HEK293 (cell line): ENCODE measurements around the gene CLK2.

ENCODE experiments used
- EGR2 ChIP-seq: fragments of 450-650 bp; formaldehyde crosslinking; IDR thresholded peaks from 2 replicates; pipeline ENCODE4 v1.5.1; 2016; ENCODE audit warnings: low read depth, missing biosample characterization, missing genetic modification characterization
- GLI2 ChIP-seq: fragments of 450-650 bp; formaldehyde crosslinking; IDR thresholded peaks from 2 replicates; pipeline ENCODE4; 2017; ENCODE audit warnings: missing biosample characterization, missing genetic modification characterization, low read depth, borderline replicate concordance
- SCRT1 ChIP-seq: fragments of 450-650 bp; formaldehyde crosslinking; IDR thresholded peaks from 2 replicates; pipeline ENCODE4 v1.5.1; 2016; ENCODE audit warnings: missing biosample characterization, missing genetic modification characterization, borderline replicate concordance
- ZBTB10 ChIP-seq: fragments of 450-650 bp; formaldehyde crosslinking; IDR thresholded peaks from 2 replicates; pipeline ENCODE4 v1.5.1; 2016; ENCODE audit warnings: missing biosample characterization, missing genetic modification characterization
- ZNF211 ChIP-seq: fragments of 450-650 bp; formaldehyde crosslinking; IDR thresholded peaks from 2 replicates; pipeline ENCODE4 v1.5.1; 2016; ENCODE audit warnings: low read depth, missing biosample characterization, missing genetic modification characterization
- ZNF221 ChIP-seq: fragments of 450-650 bp; formaldehyde crosslinking; IDR thresholded peaks from 2 replicates; pipeline ENCODE4 v1.5.1; 2017; ENCODE audit warnings: missing biosample characterization, missing genetic modification characterization, borderline replicate concordance
- ZNF248 ChIP-seq: fragments of 450-650 bp; formaldehyde crosslinking; IDR thresholded peaks from 2 replicates; pipeline ENCODE4 v1.5.1; 2017; ENCODE audit warnings: missing biosample characterization, missing genetic modification characterization
- ZNF335 ChIP-seq: fragments of 450-650 bp; formaldehyde crosslinking; conservative IDR thresholded peaks from 2 replicates; pipeline ENCODE4 v1.5.1; 2016; ENCODE audit warnings: missing biosample characterization, missing genetic modification characterization
- ZNF433 ChIP-seq: fragments of 450-650 bp; formaldehyde crosslinking; IDR thresholded peaks from 2 replicates; pipeline ENCODE4 v1.5.1; 2016; ENCODE audit warnings: missing biosample characterization, missing genetic modification characterization, low read depth
- ZNF473 ChIP-seq: fragments of 450-650 bp; formaldehyde crosslinking; IDR thresholded peaks from 2 replicates; pipeline ENCODE4 v1.5.1; 2017; ENCODE audit warnings: missing biosample characterization, missing genetic modification characterization
- ZNF518A ChIP-seq: fragments of 450-650 bp; formaldehyde crosslinking; conservative IDR thresholded peaks from 2 replicates; pipeline ENCODE4 v1.5.1; 2016; ENCODE audit warnings: low read depth, missing biosample characterization, missing genetic modification characterization
- ZNF544 ChIP-seq: fragments of 450-650 bp; formaldehyde crosslinking; IDR thresholded peaks from 2 replicates; pipeline ENCODE4 v1.5.0; 2017; ENCODE audit warnings: missing biosample characterization, missing genetic modification characterization
- ZNF558 ChIP-seq: fragments of 450-650 bp; formaldehyde crosslinking; IDR thresholded peaks from 2 replicates; pipeline ENCODE4 v1.5.1; 2016; ENCODE audit warnings: missing biosample characterization, missing genetic modification characterization
- ZNF561 ChIP-seq: fragments of 450-650 bp; IDR thresholded peaks from 2 replicates; pipeline ENCODE4 v1.5.1; 2018; ENCODE audit warnings: missing biosample characterization, missing genetic modification characterization, borderline replicate concordance
- ZNF677 ChIP-seq: fragments of 450-650 bp; IDR thresholded peaks from 2 replicates; pipeline ENCODE4 v1.5.0; 2018; ENCODE audit warnings: missing biosample characterization, mild to moderate bottlenecking, missing genetic modification characterization, moderate library complexity
- ZNF692 ChIP-seq: fragments of 450-650 bp; formaldehyde crosslinking; IDR thresholded peaks from 2 replicates; pipeline ENCODE4 v1.5.1; 2016; ENCODE audit warnings: missing biosample characterization, missing genetic modification characterization
- ZNF76 ChIP-seq: fragments of 450-650 bp; formaldehyde crosslinking; IDR thresholded peaks from 2 replicates; pipeline ENCODE4; 2016; ENCODE audit warnings: low read depth, missing biosample characterization, missing genetic modification characterization, borderline replicate concordance
- ZNF837 ChIP-seq: fragments of 450-650 bp; formaldehyde crosslinking; IDR thresholded peaks from 2 replicates; pipeline ENCODE4 v1.5.1; 2016; ENCODE audit warnings: missing biosample characterization, missing genetic modification characterization
- ZSCAN18 ChIP-seq: fragments of 450-650 bp; formaldehyde crosslinking; IDR thresholded peaks from 2 replicates; pipeline ENCODE4 v1.5.1; 2016; ENCODE audit warnings: missing biosample characterization, missing genetic modification characterization
- ZSCAN30 ChIP-seq: fragments of 450-650 bp; IDR thresholded peaks from 2 replicates; pipeline ENCODE4 v1.5.1; 2018; ENCODE audit warnings: missing biosample characterization, mild to moderate bottlenecking, missing genetic modification characterization, moderate library complexity
- ZXDB ChIP-seq: fragments of 450-650 bp; formaldehyde crosslinking; IDR thresholded peaks from 2 replicates; pipeline ENCODE4 v1.5.1; 2016; ENCODE audit warnings: missing biosample characterization, missing genetic modification characterization
- TF ChIP-seq, protein P1 (sequence below): fragments of 450-650 bp; formaldehyde crosslinking; IDR thresholded peaks from 2 replicates; pipeline ENCODE4 v1.5.1; 2016; ENCODE audit warnings: missing biosample characterization, missing genetic modification characterization
- TF ChIP-seq, protein P2 (sequence below): fragments of 450-650 bp; formaldehyde crosslinking; IDR thresholded peaks from 2 replicates; pipeline ENCODE4 v1.5.1; 2017; ENCODE audit warnings: missing biosample characterization, missing genetic modification characterization
- TF ChIP-seq, protein P3 (sequence below): fragments of 450-650 bp; formaldehyde crosslinking; IDR thresholded peaks from 2 replicates; pipeline ENCODE4 v1.5.1; 2016; ENCODE audit warnings: missing biosample characterization, missing genetic modification characterization

Gene CLK2

DNA sequence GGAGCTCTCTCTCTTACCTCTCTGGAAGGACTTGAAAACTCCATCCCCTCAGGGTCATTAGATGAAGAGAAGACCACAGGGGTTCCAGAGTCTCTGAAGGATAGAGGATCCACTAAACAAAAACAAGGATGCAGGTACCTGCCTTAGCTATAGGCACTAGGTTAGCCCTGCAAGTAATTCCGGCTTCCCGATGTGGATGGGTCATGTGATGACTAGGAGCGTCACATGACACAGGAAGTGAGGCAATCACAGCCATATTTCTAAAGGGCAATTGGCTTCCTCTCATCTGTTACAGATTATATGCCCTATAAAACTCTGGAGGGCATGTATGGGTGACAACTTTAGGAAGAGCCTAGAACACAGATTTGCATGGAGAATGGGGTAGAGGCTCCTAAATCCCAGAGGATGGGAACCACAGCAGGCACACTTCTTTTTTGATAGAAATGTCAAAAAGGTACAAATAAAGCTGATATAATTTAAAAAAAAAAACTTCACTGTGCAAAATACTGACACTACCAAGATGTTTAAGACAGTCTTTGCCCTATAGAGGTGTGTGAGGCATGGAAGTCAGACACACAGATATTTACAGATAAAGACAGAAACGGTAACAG lies 32.1 kb downstream of the CLK2 start (continued):
- TF ChIP-seq ZNF518A (tag by site-specific recombination) = 0 out of 2 replicates have a peak, but pooled peaks have one; percentile 47
- no peak; the same call in 1 of the 2 replicates for TF ChIP-seq ZNF558 (tag by site-specific recombination)
- no peak for TF ChIP-seq EGR2 (tag by site-specific recombination)
- TF ChIP-seq ZNF76 = peak; percentile 66; the same call in 1 of the 2 replicates
- TF ChIP-seq ZNF544 = no peak
- TF ChIP-seq ZBTB10 = no peak
- TF ChIP-seq ZNF837 (tag by site-specific recombination) = no peak
- TF ChIP-seq, protein P1, sequence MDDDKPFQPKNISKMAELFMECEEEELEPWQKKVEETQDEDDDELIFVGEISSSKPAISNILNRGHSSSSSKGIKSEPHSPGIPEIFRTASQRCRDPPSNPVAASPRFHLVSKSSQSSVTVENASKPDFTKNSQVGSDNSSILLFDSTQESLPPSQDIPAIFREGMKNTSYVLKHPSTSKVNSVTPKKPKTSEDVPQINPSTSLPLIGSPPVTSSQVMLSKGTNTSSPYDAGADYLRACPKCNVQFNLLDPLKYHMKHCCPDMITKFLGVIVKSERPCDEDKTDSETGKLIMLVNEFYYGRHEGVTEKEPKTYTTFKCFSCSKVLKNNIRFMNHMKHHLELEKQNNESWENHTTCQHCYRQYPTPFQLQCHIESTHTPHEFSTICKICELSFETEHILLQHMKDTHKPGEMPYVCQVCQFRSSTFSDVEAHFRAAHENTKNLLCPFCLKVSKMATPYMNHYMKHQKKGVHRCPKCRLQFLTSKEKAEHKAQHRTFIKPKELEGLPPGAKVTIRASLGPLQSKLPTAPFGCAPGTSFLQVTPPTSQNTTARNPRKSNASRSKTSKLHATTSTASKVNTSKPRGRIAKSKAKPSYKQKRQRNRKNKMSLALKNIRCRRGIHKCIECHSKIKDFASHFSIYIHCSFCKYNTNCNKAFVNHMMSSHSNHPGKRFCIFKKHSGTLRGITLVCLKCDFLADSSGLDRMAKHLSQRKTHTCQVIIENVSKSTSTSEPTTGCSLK = no peak
- peak; percentile 75 for TF ChIP-seq ZNF335 (tag by site-specific recombination)
- no peak for TF ChIP-seq GLI2 (tag by site-specific recombination)
- TF ChIP-seq ZNF433 = no peak
- no peak for TF ChIP-seq ZNF692 (tag by site-specific recombination)
- TF ChIP-seq ZNF473 (tag by site-specific recombination) = no peak
- no peak for TF ChIP-seq ZNF211 (tag by site-specific recombination)
- peak; percentile 88 for TF ChIP-seq ZXDB
- no peak for TF ChIP-seq ZNF677
- no peak for TF ChIP-seq ZNF221 (tag by site-specific recombination)
- TF ChIP-seq, protein P2, sequence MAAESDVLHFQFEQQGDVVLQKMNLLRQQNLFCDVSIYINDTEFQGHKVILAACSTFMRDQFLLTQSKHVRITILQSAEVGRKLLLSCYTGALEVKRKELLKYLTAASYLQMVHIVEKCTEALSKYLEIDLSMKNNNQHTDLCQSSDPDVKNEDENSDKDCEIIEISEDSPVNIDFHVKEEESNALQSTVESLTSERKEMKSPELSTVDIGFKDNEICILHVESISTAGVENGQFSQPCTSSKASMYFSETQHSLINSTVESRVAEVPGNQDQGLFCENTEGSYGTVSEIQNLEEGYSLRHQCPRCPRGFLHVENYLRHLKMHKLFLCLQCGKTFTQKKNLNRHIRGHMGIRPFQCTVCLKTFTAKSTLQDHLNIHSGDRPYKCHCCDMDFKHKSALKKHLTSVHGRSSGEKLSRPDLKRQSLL = peak; percentile 17; the same call in 1 of the 2 replicates
- TF ChIP-seq ZSCAN18 = no peak
- no peak for TF ChIP-seq ZNF561 (tag by site-specific recombination)
- TF ChIP-seq, protein P3, sequence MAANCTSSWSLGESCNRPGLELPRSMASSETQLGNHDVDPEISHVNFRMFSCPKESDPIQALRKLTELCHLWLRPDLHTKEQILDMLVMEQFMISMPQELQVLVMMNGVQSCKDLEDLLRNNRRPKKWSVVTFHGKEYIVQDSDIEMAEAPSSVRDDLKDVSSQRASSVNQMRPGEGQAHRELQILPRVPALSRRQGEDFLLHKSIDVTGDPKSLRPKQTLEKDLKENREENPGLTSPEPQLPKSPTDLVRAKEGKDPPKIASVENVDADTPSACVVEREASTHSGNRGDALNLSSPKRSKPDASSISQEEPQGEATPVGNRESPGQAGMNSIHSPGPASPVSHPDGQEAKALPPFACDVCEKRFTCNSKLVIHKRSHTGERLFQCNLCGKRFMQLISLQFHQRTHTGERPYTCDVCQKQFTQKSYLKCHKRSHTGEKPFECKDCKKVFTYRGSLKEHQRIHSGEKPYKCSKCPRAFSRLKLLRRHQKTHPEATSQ (tag by site-specific recombination) = no peak
- no peak for TF ChIP-seq ZNF248 (tag by site-specific recombination)
- no peak for TF ChIP-seq SCRT1 (tag by site-specific recombination)
- peak; percentile 29; the same call in 1 of the 2 replicates for TF ChIP-seq ZSCAN30 (tag by site-specific recombination)
